NT2/D1 (cell line): ENCODE data around the gene SFXN1.

Experiments
- DNase-seq: peaks from one replicate; pipeline ENCODE4 v3.0.0-alpha.2; 2011; ENCODE audit warnings: low read depth, low spot score
- H3K27me3 ChIP-seq: 2 replicates; pipeline ENCODE4 v1.6.0; 2011; ENCODE audit warnings: mild to moderate bottlenecking; ENCODE audit not compliant: insufficient read length, insufficient read depth
- H3K36me3 ChIP-seq: 2 replicates; pipeline ENCODE4 v1.6.1; 2011; ENCODE audit warnings: mild to moderate bottlenecking, low read length, mixed read lengths; ENCODE audit not compliant: insufficient read depth, insufficient read length
- H3K4me1 ChIP-seq: 2 replicates; pipeline ENCODE4 v1.5.1; 2011; ENCODE audit not compliant: insufficient read depth, insufficient read length
- H3K4me3 ChIP-seq: 2 replicates; pipeline ENCODE4 v1.5.1; 2011; ENCODE audit warnings: low read depth; ENCODE audit not compliant: insufficient read length
- H3K9ac ChIP-seq: 2 replicates; pipeline ENCODE4 v1.6.0; 2011; ENCODE audit warnings: low read depth; ENCODE audit not compliant: insufficient read length
- H3K9me3 ChIP-seq: 2 replicates; pipeline ENCODE4 v1.5.1; 2011; ENCODE audit warnings: mild to moderate bottlenecking, low read length; ENCODE audit not compliant: insufficient read depth
- SUZ12 ChIP-seq: IDR thresholded peaks from 2 replicates; pipeline ENCODE4 v1.6.1; 2011; ENCODE audit not compliant: insufficient read length, insufficient read depth; ENCODE audit errors: extremely low read depth
- YY1 ChIP-seq: IDR thresholded peaks from 2 replicates; pipeline ENCODE4 v1.6.1; 2011; ENCODE audit not compliant: insufficient read length, insufficient read depth
- ZNF274 ChIP-seq: IDR thresholded peaks from 2 replicates; pipeline ENCODE4 v1.6.1; 2011; ENCODE audit warnings: mild to moderate bottlenecking, low read depth, low read length

Gene SFXN1

GRCh38 chr5:175517824-175518450 is 39.6 kb downstream of the SFXN1 start:
- Histone ChIP-seq H3K27me3 (no peaks in the 10 kb centered on the region), H3K36me3 (peaks cover 87% of the 10 kb centered on the region), H3K4me3 (no peak overlapping the region), H3K9me3 (no peaks in the 10 kb centered on the region; the same call in 1 of the 2 replicates), H3K9ac (no peak overlapping the region), H3K4me1 (no peaks in the 10 kb centered on the region)
- DNase-seq, result no peak
- no peak for TF ChIP-seq ZNF274

GRCh38 chr5:175519006-175519405 is 40.6 kb downstream of the SFXN1 start:
- H3K27me3 ChIP-seq, result no peaks in the 10 kb centered on the region
- DNase-seq, result no peak
- no peaks in the 10 kb centered on the region; the same call in 1 of the 2 replicates for H3K9me3 ChIP-seq
- no peak overlapping the region for H3K9ac ChIP-seq
- TF ChIP-seq SUZ12, result no peak
- TF ChIP-seq ZNF274, result no peak
- no peaks in the 10 kb centered on the region for H3K4me1 ChIP-seq
- H3K36me3 ChIP-seq, result peaks cover 83% of the 10 kb centered on the region
- no peak overlapping the region for H3K4me3 ChIP-seq

GRCh38 chr5:175520321-175520720 is 42.0 kb downstream of the SFXN1 start:
- DNase-seq, result no peak
- no peaks in the 10 kb centered on the region for H3K27me3 ChIP-seq
- H3K9me3 ChIP-seq, result no peaks in the 10 kb centered on the region; the same call in 1 of the 2 replicates
- H3K9ac ChIP-seq, result no peak overlapping the region
- H3K36me3 ChIP-seq, result peaks cover 75% of the 10 kb centered on the region
- no peak overlapping the region for H3K4me3 ChIP-seq
- no peaks in the 10 kb centered on the region for H3K4me1 ChIP-seq
- TF ChIP-seq YY1 (no peak), SUZ12 (no peak), ZNF274 (no peak)

- Histone ChIP-seq H3K4me1 (no peaks in the 10 kb centered on the region), H3K36me3 (peaks cover 74% of the 10 kb centered on the region), H3K4me3 (no peak overlapping the region), H3K27me3 (no peaks in the 10 kb centered on the region), H3K9ac (no peak overlapping the region), H3K9me3 (no peaks in the 10 kb centered on the region; the same call in 1 of the 2 replicates)
- no peak for TF ChIP-seq SUZ12
- no peak for TF ChIP-seq YY1
- TF ChIP-seq ZNF274, result no peak
- no peak for DNase-seq
Observed at GRCh38 chr5:175520873-175521272, 42.5 kb downstream of the SFXN1 start.

- DNase-seq, result no peak
- no peaks in the 10 kb centered on the region; the same call in 1 of the 2 replicates for H3K9me3 ChIP-seq
- H3K9ac ChIP-seq, result no peak overlapping the region
- H3K36me3 ChIP-seq, result peaks cover 74% of the 10 kb centered on the region
- H3K4me3 ChIP-seq, result no peak overlapping the region
- no peaks in the 10 kb centered on the region for H3K27me3 ChIP-seq
- no peaks in the 10 kb centered on the region for H3K4me1 ChIP-seq
- TF ChIP-seq YY1, result no peak
- TF ChIP-seq SUZ12, result no peak
- no peak for TF ChIP-seq ZNF274
Observed at GRCh38 chr5:175521313-175521833, 43.0 kb downstream of the SFXN1 start.

- Histone ChIP-seq H3K4me3 (no peak overlapping the region), H3K27me3 (no peaks in the 10 kb centered on the region), H3K9ac (no peak overlapping the region), H3K36me3 (peaks cover 70% of the 10 kb centered on the region), H3K4me1 (no peaks in the 10 kb centered on the region), H3K9me3 (no peaks in the 10 kb centered on the region; the same call in 1 of the 2 replicates)
- TF ChIP-seq ZNF274 (no peak), SUZ12 (no peak), YY1 (no peak)
- DNase-seq, result no peak
Observed at GRCh38 chr5:175523292-175523691, 44.9 kb downstream of the SFXN1 start.

GRCh38 chr5:175524211-175524610 is 45.9 kb downstream of the SFXN1 start:
- no peaks in the 10 kb centered on the region for H3K9me3 ChIP-seq
- TF ChIP-seq ZNF274 (no peak), YY1 (no peak), SUZ12 (no peak)
- no peak overlapping the region for H3K9ac ChIP-seq
- no peaks in the 10 kb centered on the region for H3K27me3 ChIP-seq
- peaks cover 66% of the 10 kb centered on the region for H3K36me3 ChIP-seq
- no peaks in the 10 kb centered on the region for H3K4me1 ChIP-seq
- no peak for DNase-seq
- H3K4me3 ChIP-seq, result no peak overlapping the region

- TF ChIP-seq SUZ12 (no peak), ZNF274 (no peak), YY1 (no peak)
- H3K9me3 ChIP-seq, result no peaks in the 10 kb centered on the region
- H3K36me3 ChIP-seq, result peaks cover 49% of the 10 kb centered on the region
Observed at GRCh38 chr5:175526691-175527090, 48.3 kb downstream of the SFXN1 start.

More at GRCh38 chr5:175526691-175527090, 48.3 kb downstream of the SFXN1 start:
- Histone ChIP-seq H3K4me3 (no peak overlapping the region), H3K27me3 (no peaks in the 10 kb centered on the region), H3K4me1 (no peaks in the 10 kb centered on the region), H3K9ac (no peak overlapping the region)
- DNase-seq, result no peak
